IMR-90 (cell line): ENCODE measurements around the gene DPM1. TPM values are rescaled to one million over a fixed set of nuclear protein-coding genes. Genes with fewer than 3 reads are reported as not detected.

ENCODE experiments used
- ATAC-seq: fragments of 200-7000 bp; cut with Tn5 transposase; 2 replicates; pipeline ENCODE4 v1.9.1; 2020; ENCODE audit warnings: low read depth, mild to moderate bottlenecking, moderate library complexity
- BruUV-seq: library from RNA; stranded (reverse); fragments of 400-500 nt; replicated peaks from 2 replicates; lab custom pipeline; 2021; lab: Mats Ljungman, UMichigan
- CTCF ChIA-PET: fragments of 300-600 bp; formaldehyde crosslinking; extraction: SDS; loops from one replicate; lab custom pipeline; 2021; ENCODE audit warnings: antibody characterized with exemption; lab: Yijun Ruan, JAX
- POLR2A ChIA-PET: fragments of 300-600 bp; sonication (Branson Sonifier 250); formaldehyde crosslinking; loops from one replicate; lab custom pipeline; 2022; ENCODE audit warnings: antibody characterized with exemption; ENCODE audit not compliant: unreplicated experiment; lab: Charles Lee
- DNase-seq: peaks from one replicate; pipeline ENCODE4 v3.0.0; 2013
- H2AFZ ChIP-seq: replicated peaks from 2 replicates; pipeline ENCODE3; 2013; ENCODE audit warnings: low read length, mild to moderate bottlenecking; ENCODE audit not compliant: poor library complexity
- H2AK5ac ChIP-seq: 2 replicates; pipeline ENCODE4 v1.6.1; 2013; ENCODE audit warnings: low read depth, low read length, inconsistent platforms
- H2AK9ac ChIP-seq: replicated peaks from 2 replicates; pipeline ENCODE3; 2013; ENCODE audit warnings: mild to moderate bottlenecking, low read depth, low read length, moderate library complexity; ENCODE audit not compliant: poor library complexity
- H2BK120ac ChIP-seq: 2 replicates; pipeline ENCODE4 v1.6.1; 2013; ENCODE audit warnings: low read depth, low read length, inconsistent platforms
- H2BK15ac ChIP-seq: 3 replicates; pipeline ENCODE4 v1.6.1; 2013; ENCODE audit warnings: low read depth, low read length, inconsistent platforms
- H2BK20ac ChIP-seq: 2 replicates; pipeline ENCODE4 v1.6.1; 2013; ENCODE audit warnings: low read depth, mild to moderate bottlenecking, inconsistent platforms, low read length, moderate library complexity
- H2BK5ac ChIP-seq: 2 replicates; pipeline ENCODE4 v1.6.1; 2013; ENCODE audit warnings: mild to moderate bottlenecking, low read depth, low read length, inconsistent platforms; ENCODE audit not compliant: poor library complexity, severe bottlenecking
- H3K14ac ChIP-seq: replicated peaks from 2 replicates; pipeline ENCODE4 v1.6.1; 2013; ENCODE audit warnings: low read depth, low read length, inconsistent platforms
- H3K18ac ChIP-seq: 2 replicates; pipeline ENCODE4 v1.6.1; 2013; ENCODE audit warnings: low read depth, low read length, control low read depth
- H3K23ac ChIP-seq: 2 replicates; pipeline ENCODE4 v1.6.1; 2013; ENCODE audit warnings: low read depth, low read length, inconsistent platforms
- H3K27ac ChIP-seq: 2 replicates; pipeline ENCODE4 v1.5.1; 2013; ENCODE audit warnings: mild to moderate bottlenecking, control low read depth, low read length; ENCODE audit not compliant: insufficient read depth
- H3K27me3 ChIP-seq: 2 replicates; pipeline ENCODE4 v1.6.1; 2013; ENCODE audit warnings: low read length; ENCODE audit not compliant: control insufficient read depth, insufficient read depth
- H3K36me3 ChIP-seq: 2 replicates; pipeline ENCODE4 v1.6.1; 2013; ENCODE audit warnings: low read length, mixed read lengths; ENCODE audit not compliant: control insufficient read depth, insufficient read depth
- H3K4ac ChIP-seq: 2 replicates; pipeline ENCODE4 v1.6.1; 2013; ENCODE audit warnings: low read depth, low read length, inconsistent platforms
- H3K4me1 ChIP-seq: 2 replicates; pipeline ENCODE4 v1.6.1; 2013; ENCODE audit warnings: low read length, mixed read lengths; ENCODE audit not compliant: control insufficient read depth, insufficient read depth
- H3K4me2 ChIP-seq: 2 replicates; pipeline ENCODE4 v1.6.1; 2013; ENCODE audit warnings: low read depth, mild to moderate bottlenecking, control low read depth, low read length, moderate library complexity
- H3K4me3 ChIP-seq: 2 replicates; pipeline ENCODE4 v1.5.1; 2013; ENCODE audit warnings: low read depth, mild to moderate bottlenecking, control low read depth, low read length, moderate library complexity; ENCODE audit not compliant: insufficient read depth
- H3K56ac ChIP-seq: 2 replicates; pipeline ENCODE4 v1.6.1; 2013; ENCODE audit warnings: low read length, inconsistent platforms; ENCODE audit not compliant: insufficient read depth; ENCODE audit errors: extremely low read depth
- H3K79me1 ChIP-seq, 2 experiments: 2 replicates each; pipeline ENCODE4 v1.6.1; 2013; ENCODE audit warnings: low read length in 2 of 2, inconsistent platforms in 1 of 2, low read depth in 1 of 2
- H3K9ac ChIP-seq: 2 replicates; pipeline ENCODE4 v1.6.1; 2013; ENCODE audit warnings: low read depth, low read length, control low read depth
- H3K9me1 ChIP-seq: 2 replicates; pipeline ENCODE4 v1.6.1; 2013; ENCODE audit warnings: low read length, inconsistent platforms; ENCODE audit not compliant: insufficient read depth
- H3K9me3 ChIP-seq: 2 replicates; pipeline ENCODE4 v1.6.1; 2013; ENCODE audit warnings: low read length; ENCODE audit not compliant: control insufficient read depth, insufficient read depth
- H4K20me1 ChIP-seq: 2 replicates; pipeline ENCODE4 v1.6.1; 2013; ENCODE audit warnings: low read length, inconsistent platforms; ENCODE audit not compliant: insufficient read depth
- H4K5ac ChIP-seq: 2 replicates; pipeline ENCODE4 v1.6.1; 2013; ENCODE audit warnings: mild to moderate bottlenecking, low read depth, low read length, control low read depth
- H4K8ac ChIP-seq, 2 experiments: 2 replicates each; pipeline ENCODE4 v1.6.1; 2013; ENCODE audit warnings: low read depth in 2 of 2, low read length in 2 of 2, control low read depth in 1 of 2, inconsistent platforms in 1 of 2
- H4K91ac ChIP-seq: 2 replicates; pipeline ENCODE4 v1.6.1; 2013; ENCODE audit warnings: low read depth, low read length, inconsistent platforms; ENCODE audit not compliant: insufficient read depth
- BHLHE40 ChIP-seq: fragments of 150-350 bp; IDR thresholded peaks from 2 replicates; pipeline ENCODE4 v1.6.1; 2016; ENCODE audit warnings: mild to moderate bottlenecking, low read depth, low read length
- CEBPB ChIP-seq: IDR thresholded peaks from 2 replicates; pipeline ENCODE4 v1.6.1; 2012; ENCODE audit warnings: low read depth, low read length, improper control_type of control experiment
- CHD1 ChIP-seq: IDR thresholded peaks from 2 replicates; pipeline ENCODE4 v1.6.1; 2012; ENCODE audit warnings: low read depth, low read length, improper control_type of control experiment
- CTCF ChIP-seq: conservative IDR thresholded peaks from 2 replicates; pipeline ENCODE4 v1.5.1; 2012; ENCODE audit warnings: mild to moderate bottlenecking, low read depth, low read length, improper control_type of control experiment
- FOS ChIP-seq: fragments of 150-350 bp; IDR thresholded peaks from 2 replicates; pipeline ENCODE4 v1.6.1; 2016; ENCODE audit warnings: low read depth, low read length
- MAFK ChIP-seq: IDR thresholded peaks from 2 replicates; pipeline ENCODE4 v1.6.1; 2012; ENCODE audit warnings: low read depth, low read length, improper control_type of control experiment
- MAZ ChIP-seq: IDR thresholded peaks from 2 replicates; pipeline ENCODE4 v1.6.1; 2012; ENCODE audit warnings: low read depth, mild to moderate bottlenecking, low read length, improper control_type of control experiment, moderate library complexity, borderline replicate concordance
- MXI1 ChIP-seq: IDR thresholded peaks from 2 replicates; pipeline ENCODE4 v1.6.1; 2012; ENCODE audit warnings: low read depth, mild to moderate bottlenecking, low read length, moderate library complexity, borderline replicate concordance
- NFE2L2 ChIP-seq: fragments of 150-350 bp; IDR thresholded peaks from 2 replicates; pipeline ENCODE4 v1.6.1; 2016; ENCODE audit warnings: low read depth, mild to moderate bottlenecking, low read length
- POLR2A ChIP-seq: IDR thresholded peaks from 2 replicates; pipeline ENCODE4 v1.6.1; 2012; ENCODE audit warnings: mild to moderate bottlenecking, low read depth, low read length
- RAD21 ChIP-seq: IDR thresholded peaks from 2 replicates; pipeline ENCODE4 v1.6.1; 2012; ENCODE audit warnings: low read length, improper control_type of control experiment
- RCOR1 ChIP-seq: IDR thresholded peaks from 2 replicates; pipeline ENCODE4 v1.6.1; 2012; ENCODE audit warnings: mild to moderate bottlenecking, low read length, improper control_type of control experiment; ENCODE audit not compliant: insufficient replicate concordance
- RFX5 ChIP-seq: IDR thresholded peaks from 2 replicates; pipeline ENCODE4 v1.8.0; 2012; ENCODE audit warnings: low read depth, mild to moderate bottlenecking, low read length, moderate library complexity
- SMC3 ChIP-seq: fragments of 150-350 bp; IDR thresholded peaks from 2 replicates; pipeline ENCODE4 v1.6.1; 2016; ENCODE audit warnings: low read depth, mild to moderate bottlenecking, antibody characterized with exemption, low read length, moderate library complexity
- USF2 ChIP-seq: fragments of 150-350 bp; IDR thresholded peaks from 2 replicates; pipeline ENCODE4 v1.6.1; 2017; ENCODE audit warnings: mild to moderate bottlenecking, antibody characterized with exemption, low read length, low read depth
- whole genome bisulfite sequencing, 2 experiments: methylation state at CpG; one replicate each; pipeline versions ENCODE4 v1.1.5 to v1.1.7; 2013; ENCODE audit warnings: missing lambda C conversion rate in 2 of 2; ENCODE audit not compliant: insufficient read length in 1 of 2; ENCODE audit errors: extremely low coverage in 2 of 2; 5-methylcytosine and 5-hydroxymethylcytosine counted together
- dilution Hi-C: fragments of 300-500 bp; cut with HindIII; formaldehyde crosslinking; loops from one replicate; pipeline ENCODE4 v1.14.3; 2018; ENCODE audit warnings: low sequenced_read_pairs; ENCODE audit not compliant: unreplicated experiment
- in situ Hi-C: fragments of 300-500 bp; cut with MboI; formaldehyde crosslinking; loops from 3 replicates; pipeline ENCODE4 v1.14.3; 2019; ENCODE audit warnings: low sequenced_read_pairs, inconsistent platforms, mixed read lengths
- intact Hi-C: fragments of 100-400 bp; cut with micrococcal nuclease; formaldehyde crosslinking; loops from 2 replicates; pipeline ENCODE4 v1.10.0; 2022
- polyA plus RNA-seq, 3 experiments: library from polyadenylated mRNA; depleted of rRNA; stranded (reverse); fragments of >200 nt; gene quantifications; 2 replicates each; pipeline ENCODE4 v1.2.3, GENCODE V29; 2012; ENCODE audit warnings: low replicate concordance in 1 of 3
- total RNA-seq: library from RNA; depleted of rRNA; stranded (reverse); fragments of >200 nt; gene quantifications from 2 replicates; pipeline ENCODE4 v1.2.3, GENCODE V29; 2012

The DPM1 gene
- total and polyA plus RNA-seq, 2 of the 4 experiments (the other 2 are of a cell fraction), result 59.1 to 89.1 TPM

GRCh38 chr20:50931306-50932015 lies 26.9 kb downstream of the DPM1 start, which contains the start of gene ADNP:
TSS of gene ADNP (minus strand) at chr20:50931437. CDS start at chr20:50903996, 27,441 bp downstream.
- peak within 1 kb of the TSS; percentile 84 for H3K23ac ChIP-seq
- H3K4me1 ChIP-seq, result peaks cover 16% of the 10 kb centered on the region
- H3K9me1 ChIP-seq, result peaks cover 8% of the 10 kb centered on the region
- BruUV-seq, result no TSS peak
- H3K27me3 ChIP-seq, result no peaks in the 10 kb centered on the region
- intact Hi-C loops, result no loop called here
- peak within 1 kb of the TSS; percentile 73; the same call in 2 of the 3 replicates for H2BK15ac ChIP-seq
- in situ Hi-C loops, result loop anchor here (5.0 kb wide), 1 partner anchor 119 kb away; no protein-coding TSS in a partner anchor
- peak within 1 kb of the TSS; percentile 100 for H2AK9ac ChIP-seq
- peak within 1 kb of the TSS; percentile 80 for H3K18ac ChIP-seq
- peak within 1 kb of the TSS; percentile 61 for H3K4me2 ChIP-seq
- WGBS, 2 experiments, result 4% methylated on average over 28 of the region's 58 CpGs; no CpG with 5 or more reads in 1 of the 2 experiments
- H2AFZ ChIP-seq, result peak within 1 kb of the TSS; percentile 92
- ATAC-seq (peak; percentile 68), DNase-seq (peak; percentile 86)
- H3K27ac ChIP-seq, result peak within 1 kb of the TSS; percentile 97
- ChIA-PET CTCF (interaction anchor here (0.7 to 2.3 kb wide), 3 partner anchors 137 to 143 kb away, joined by 3 to 10 read pairs (median 4); partner anchors contain the start of gene BCAS4), POLR2A (interaction anchor here (0.5 to 0.6 kb wide), 5 partner anchors 11 to 139 kb away, joined by 3 to 17 read pairs (median 5); no protein-coding TSS in a partner anchor)
- H3K14ac ChIP-seq, result peak within 1 kb of the TSS; percentile 92
- H4K91ac ChIP-seq, result peak within 1 kb of the TSS; percentile 88
- H3K4ac ChIP-seq, result peak within 1 kb of the TSS; percentile 91
- dilution Hi-C loops, result no loop called here
- peak within 1 kb of the TSS; percentile 95 for H3K4me3 ChIP-seq
- H4K8ac ChIP-seq, result peak within 1 kb of the TSS; percentile 76 to 96
- peak within 1 kb of the TSS; percentile 90 for H2AK5ac ChIP-seq
- H3K36me3 ChIP-seq, result peaks cover 10% of the 10 kb centered on the region
- peak within 1 kb of the TSS; percentile 61 for H3K56ac ChIP-seq
- peak within 1 kb of the TSS; percentile 95 for H2BK5ac ChIP-seq
- peaks cover 38% of the 10 kb centered on the region for H4K20me1 ChIP-seq
- H3K79me1 ChIP-seq, result peaks cover 4 to 25% of the 10 kb centered on the region in 2 experiments
- H3K9ac ChIP-seq, result peak within 1 kb of the TSS; percentile 94
- no peaks in the 10 kb centered on the region for H3K9me3 ChIP-seq
- H2BK20ac ChIP-seq, result peak within 1 kb of the TSS; percentile 53; the same call in 1 of the 2 replicates
- peak within 1 kb of the TSS; percentile 77 for H2BK120ac ChIP-seq
- peak within 1 kb of the TSS; percentile 80 for H4K5ac ChIP-seq
- TF ChIP-seq FOS (no peak), RAD21 (peak; percentile 37; the same call in 1 of the 2 replicates), SMC3 (peak; percentile 35), RFX5 (no peak), CEBPB (no peak), USF2 (peak; percentile 89), BHLHE40 (peak; percentile 35), CHD1 (no peak), MAZ (peak; percentile 56), MAFK (no peak), CTCF (peak; percentile 72), MXI1 (peak; percentile 80; the same call in 1 of the 2 replicates), POLR2A (peak; percentile 83), RCOR1 (peak; percentile 16), NFE2L2 (no peak)
